Ovary (tissue), 9 donors: ENCODE results near the gene RNF128. TPM values are rescaled to one million over a fixed set of nuclear protein-coding genes. Genes with fewer than 3 reads are reported as not detected.

Experiments used
- DNase-seq, 5 donors: peaks; one replicate each; pipeline ENCODE4 v3.0.0-alpha.2; 2019 to 2020
- H3K27ac ChIP-seq, 2 donors: fragments of 200-600 bp; one replicate each; pipeline versions ENCODE4 v1.5.1 to v1.8.0; 2019 to 2022
- H3K27me3 ChIP-seq: fragments of 200-600 bp; one replicate; pipeline ENCODE4 v1.8.0; 2022
- H3K36me3 ChIP-seq: fragments of 200-600 bp; sonication (generic); one replicate; pipeline ENCODE4 v1.5.1; 2019
- H3K4me1 ChIP-seq: one replicate; pipeline ENCODE4 v1.8.1; 2013; ENCODE audit warnings: mild to moderate bottlenecking, moderate library complexity; ENCODE audit not compliant: insufficient read depth
- H3K4me3 ChIP-seq: fragments of 200-600 bp; sonication (generic); one replicate; pipeline ENCODE4 v1.5.1; 2017
- H3K9me3 ChIP-seq, 2 donors: fragments of 200-600 bp in 1 of 2; sonication (generic) in 1 of 2; one replicate each; pipeline versions ENCODE4 v1.5.1 to v1.8.1; 2013 to 2019; ENCODE audit warnings: mild to moderate bottlenecking in 1 of 2, moderate library complexity in 1 of 2
- CTCF ChIP-seq, 3 donors: fragments of 450-650 bp in 2 of 3; fragments of 200-600 bp in 1 of 3; IDR thresholded peaks; one replicate each; pipeline versions ENCODE4 v1.5.1 to v1.8.0; 2016 to 2022; ENCODE audit warnings: antibody characterized with exemption in 3 of 3, mild to moderate bottlenecking in 1 of 3
- EP300 ChIP-seq: sonication (generic); formaldehyde crosslinking; IDR thresholded peaks from one replicate; pipeline ENCODE4 v1.6.1; 2017; ENCODE audit warnings: antibody characterized with exemption
- POLR2A ChIP-seq: fragments of 450-650 bp; IDR thresholded peaks from one replicate; pipeline ENCODE4 v1.6.1; 2017; ENCODE audit warnings: antibody characterized with exemption, mild to moderate bottlenecking, moderate library complexity
- WGBS, 3 donors: extraction: QIAGEN DNeasy Blood & Tissue Kit in 1 of 3; methylation state at CpG; one replicate each; pipeline versions ENCODE4 v1.1.5 to v1.1.7; 2013 to 2017; 5-methylcytosine and 5-hydroxymethylcytosine counted together
- intact Hi-C, 4 donors: fragments of 100-400 bp; cut with DNase I; formaldehyde crosslinking; loops; one replicate each; pipeline versions ENCODE4 v1.11.0 to v1.15.1; 2022 to 2023
- polyA plus RNA-seq, 2 donors: library from polyadenylated mRNA; stranded (reverse); fragments of 200-250 nt in 1 of 2; fragments of 350-450 nt in 1 of 2; fragmentation: Illumina TruSeq in 1 of 2; extraction: RNeasy Lipid Tissue Mini Kit (QIAGEN cat#74804) in 1 of 2; gene quantifications; one replicate each; pipeline ENCODE4 v1.2.3, GENCODE V29; 2013 to 2014
- total RNA-seq, 7 donors: library from RNA; depleted of rRNA in 2 of 7; stranded (reverse); fragments of >200 nt in 2 of 7; fragmentation: NEBNext Ultra II Directional in 3 of 7; extraction: Animal tissue kit (Norgen Biotek cat#: 25700) in 3 of 7; gene quantifications; one replicate each; pipeline versions ENCODE4 v1.1.0 to v1.2.4, GENCODE V29; 2016 to 2023
- donor health status: DM: no; HTN: no; CAD: no; lungs with moderate emphysema.
- donor health status: DM: no; HTN: no; CAD: no.
- donor health status: Bipolar disorder and iron deficiency.
- donor health status: DM: yes; HTN: yes; CAD: no.
- donor health status: DM: no; HTN: no; CAD: no.
- donor health status: DM: yes; HTN: yes; CAD: no.

The RNF128 gene
- total and polyA plus RNA-seq, 9 donors: 0.24 to 4.0 (median 1.2) TPM

- intact Hi-C loops: no loop called here
- TF ChIP-seq POLR2A (no peak), CTCF (IDR thresholded peaks at IDR 0.05) (no peak), EP300 (no peak)
- Histone ChIP-seq H3K9me3 (no peaks in the 10 kb centered on the region), H3K27me3 (no peaks in the 10 kb centered on the region), H3K4me1 (no peaks in the 10 kb centered on the region), H3K4me3 (no peak overlapping the region), H3K36me3 (no peaks in the 10 kb centered on the region), H3K27ac (no peak overlapping the region)
- WGBS, 3 donors: 35 to 45% (median 43%) methylated on average over 3 of the region's 3 CpGs
- no peak for DNase-seq
Measured at GRCh38 chrX:106696502-106696901, 30.0 kb upstream of the RNF128 start.

DNA sequence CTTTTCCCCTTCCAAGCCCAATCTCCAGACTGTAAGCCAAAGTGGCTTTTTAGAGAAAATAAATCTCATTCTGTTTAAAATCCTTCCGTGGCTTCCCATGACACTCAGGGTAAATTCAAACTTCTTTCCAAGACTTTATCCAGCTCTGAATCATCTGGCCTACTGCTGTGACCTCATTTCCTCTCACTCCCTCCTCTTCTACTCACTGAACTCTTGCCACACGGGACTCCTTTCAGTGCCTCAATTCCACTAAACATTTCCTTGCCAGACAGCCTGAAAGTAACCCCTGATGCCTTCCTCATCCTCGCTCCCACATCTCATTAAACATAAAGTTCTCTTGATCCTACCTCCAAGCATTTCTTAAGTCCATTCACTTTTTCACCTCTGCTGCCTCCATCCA is 27.8 kb upstream of the RNF128 start:
- Histone ChIP-seq H3K36me3 (no peaks in the 10 kb centered on the region), H3K9me3 (no peaks in the 10 kb centered on the region), H3K4me3 (no peak overlapping the region), H3K27ac (no peak overlapping the region), H3K27me3 (no peaks in the 10 kb centered on the region), H3K4me1 (no peaks in the 10 kb centered on the region)
- TF ChIP-seq CTCF (IDR thresholded peaks at IDR 0.05) (no peak), EP300 (no peak), POLR2A (no peak)
- intact Hi-C loops: no loop called here
- DNase-seq: no peak
- whole genome bisulfite sequencing, 3 donors: 49 to 54% (median 51%) methylated on average over 3 of the region's 3 CpGs

DNA sequence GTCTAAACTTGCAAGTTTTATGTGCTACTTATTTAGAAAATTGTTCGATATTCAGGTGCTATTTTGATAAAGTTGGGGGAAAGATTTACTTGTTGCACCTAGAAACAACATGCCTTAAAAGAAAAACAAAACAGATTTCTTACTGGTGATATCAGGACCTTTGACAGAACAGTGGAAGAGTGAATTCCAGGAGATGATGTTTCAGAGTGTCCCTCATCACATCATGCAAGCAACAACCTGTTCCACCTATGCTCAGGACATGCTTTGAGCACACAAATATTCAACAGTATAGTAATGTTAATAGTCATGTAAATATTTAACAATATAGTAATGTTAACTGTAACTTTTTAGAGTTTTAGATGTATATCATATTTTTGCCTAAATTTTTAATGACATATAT is 23.9 kb upstream of the RNF128 start:
- no peak for DNase-seq
- Histone ChIP-seq H3K4me1 (no peaks in the 10 kb centered on the region), H3K27ac (no peak overlapping the region), H3K36me3 (no peaks in the 10 kb centered on the region), H3K27me3 (no peaks in the 10 kb centered on the region), H3K9me3 (no peaks in the 10 kb centered on the region), H3K4me3 (no peak overlapping the region)
- 44 to 66% (median 65%) methylated on average over 1 of the region's 1 CpG for WGBS, 3 donors
- no peak for TF ChIP-seq POLR2A
- TF ChIP-seq EP300: no peak
- TF ChIP-seq CTCF (IDR thresholded peaks at IDR 0.05): no peak
- intact Hi-C loops: no loop called here

GRCh38 chrX:106706466-106706865 is 20.0 kb upstream of the RNF128 start:
- no peak for DNase-seq
- no peak for TF ChIP-seq POLR2A
- no peak for TF ChIP-seq EP300
- TF ChIP-seq CTCF (IDR thresholded peaks at IDR 0.05): no peak
- H3K27me3 ChIP-seq: no peaks in the 10 kb centered on the region
- H3K4me1 ChIP-seq: no peaks in the 10 kb centered on the region
- 90 to 95% (median 92%) methylated on average over 3 of the region's 3 CpGs for WGBS, 3 donors
- no peaks in the 10 kb centered on the region for H3K9me3 ChIP-seq
- no peak overlapping the region for H3K4me3 ChIP-seq
- intact Hi-C loops: no loop called here
- H3K27ac ChIP-seq: no peak overlapping the region
- H3K36me3 ChIP-seq: no peaks in the 10 kb centered on the region
